GM04503 (cell line): ENCODE data around the gene CNN3.

ENCODE experiments used
- DNase-seq: peaks from one replicate; pipeline ENCODE4 v3.0.0-alpha.2; 2012; ENCODE audit warnings: low read depth

The CNN3 gene

DNA sequence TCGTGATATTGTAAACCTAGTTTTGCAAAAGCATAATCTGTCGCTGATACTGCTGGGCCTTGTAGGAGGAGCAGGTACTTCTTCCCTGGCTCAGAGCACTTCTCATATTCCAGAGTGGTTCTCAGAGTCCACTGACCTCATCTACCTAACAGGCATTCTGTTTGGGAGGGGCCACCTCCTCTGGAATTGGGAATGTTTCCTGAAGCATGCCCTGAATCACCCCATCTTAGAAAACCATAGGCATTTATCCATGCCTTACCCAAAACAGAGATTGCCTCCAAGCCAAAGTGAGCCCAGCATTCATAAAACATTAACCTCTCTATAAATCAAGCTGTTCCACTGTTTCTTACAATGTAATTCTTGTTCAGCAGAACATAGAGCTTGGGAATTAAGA, 71.6 kb downstream of the CNN3 start:
- no peak for DNase-seq

DNA sequence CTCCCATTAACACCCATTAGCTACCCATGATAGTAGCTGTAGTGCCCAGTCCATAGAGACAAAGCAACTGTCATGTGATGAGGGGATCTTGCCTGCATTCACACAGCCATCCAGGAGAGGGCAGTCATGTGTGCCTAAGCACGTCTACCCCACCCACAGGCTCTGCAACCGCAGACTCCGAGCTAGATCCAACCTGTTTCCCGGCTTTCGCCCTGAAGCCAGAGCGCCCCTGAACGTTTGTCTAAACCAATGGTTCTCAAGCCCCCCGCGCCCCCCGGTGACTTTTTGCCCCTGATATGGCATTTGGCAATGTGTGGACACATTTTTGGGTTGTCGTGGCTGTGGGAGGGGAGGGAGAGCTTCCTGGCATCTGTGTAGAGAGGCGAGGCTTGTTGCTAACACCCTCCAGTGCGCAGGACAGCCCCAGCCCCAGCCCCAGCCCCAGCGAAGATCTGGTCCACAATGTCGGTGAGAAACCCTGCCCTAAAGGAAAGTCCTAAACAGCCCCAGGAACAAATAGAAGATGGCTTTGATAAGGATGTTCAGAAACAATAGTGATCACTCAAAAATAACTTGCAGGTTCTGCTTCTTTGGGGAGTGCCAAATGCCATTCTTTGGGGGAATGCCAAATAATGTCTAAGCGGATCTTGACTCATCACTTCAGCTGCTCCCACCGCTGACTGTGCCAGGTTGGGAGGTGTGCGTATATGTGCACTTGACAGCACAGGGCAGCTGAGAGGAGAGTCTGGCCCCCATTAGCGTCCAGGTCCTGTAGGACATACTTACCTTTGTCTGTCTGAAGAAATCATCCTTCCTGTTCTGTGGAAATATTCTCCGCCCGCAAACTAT, 72.2 kb downstream of the CNN3 start:
- DNase-seq, result no peak

DNA sequence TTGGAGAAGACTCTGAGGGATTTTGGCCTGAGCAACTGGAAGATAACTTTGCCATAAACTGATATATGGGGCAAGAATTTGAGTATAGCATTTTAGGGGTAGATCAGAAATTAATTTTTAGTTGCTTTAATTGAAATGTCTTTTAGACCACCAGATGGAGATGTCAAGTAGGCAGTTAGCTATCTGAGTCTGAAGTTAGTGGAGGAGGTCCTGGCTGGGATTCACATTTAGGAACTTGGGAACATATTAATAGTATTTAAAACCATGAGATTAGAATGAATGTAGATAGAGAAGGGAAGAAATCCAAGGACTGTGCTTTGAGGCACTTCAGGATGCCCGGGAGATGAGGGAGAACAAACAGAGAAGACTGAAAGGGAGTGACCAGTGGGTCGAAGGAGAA, 74.1 kb downstream of the CNN3 start:
- DNase-seq, result no peak

DNA sequence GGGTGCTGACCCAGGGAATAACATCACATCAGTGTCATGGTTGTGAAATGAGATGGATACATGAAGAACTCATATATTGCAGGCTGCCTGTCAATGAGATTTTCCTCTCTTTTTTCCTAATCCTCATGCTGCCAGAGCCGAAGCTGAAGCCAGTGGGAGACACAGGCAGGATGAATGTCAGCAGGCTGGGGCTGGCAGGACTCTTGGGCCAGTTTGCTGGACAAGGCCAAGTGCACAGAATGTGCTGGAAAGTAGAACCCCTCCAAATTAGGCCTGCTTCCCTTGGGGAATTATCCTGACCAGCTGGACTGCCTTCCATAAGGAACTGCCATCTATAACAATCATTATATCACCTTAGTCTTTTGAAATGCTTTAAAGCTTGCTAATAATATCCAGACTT, 75.3 kb downstream of the CNN3 start:
- DNase-seq, result no peak
